GM12878 (cell line): ENCODE results near the gene BPI. TPM values are rescaled to one million over a fixed set of nuclear protein-coding genes. Genes with fewer than 3 reads are reported as not detected.
"Not testable (repeated sequence)": the region's sequence is repeated elsewhere in the genome, so short reads cannot be mapped to it uniquely, and the experiment has no call there.

Experiments used
- ATAC-seq: fragments of 200-7000 bp; cut with Tn5 transposase; 3 replicates; pipeline ENCODE4 v1.9.1; 2020; ENCODE audit warnings: mild to moderate bottlenecking, moderate library complexity
- BruUV-seq: library from RNA; stranded (reverse); fragments of 400-500 nt; replicated peaks from 2 replicates; lab custom pipeline; 2021; lab: Mats Ljungman, UMichigan
- CTCF ChIA-PET: fragments of 300-600 bp; sonication (Branson Sonifier 250); formaldehyde crosslinking; extraction: SDS; loops from one replicate; lab custom pipeline; 2021; ENCODE audit warnings: inconsistent platforms; lab: Yijun Ruan, JAX
- POLR2A ChIA-PET: fragments of 350-600 bp; formaldehyde crosslinking; extraction: SDS; loops from one replicate; lab custom pipeline; 2021; ENCODE audit warnings: inconsistent platforms; lab: Charles Lee
- RAD21 ChIA-PET: fragments of 300-600 bp; sonication (Branson Sonifier 250); formaldehyde crosslinking; loops from one replicate; lab custom pipeline; 2023; ENCODE audit warnings: antibody characterized with exemption; ENCODE audit not compliant: unreplicated experiment; lab: Charles Lee
- SMC1A ChIA-PET: fragments of 300-600 bp; sonication (Branson Sonifier 250); formaldehyde crosslinking; loops from one replicate; lab custom pipeline; 2023; ENCODE audit not compliant: unreplicated experiment, uncharacterized antibody; lab: Charles Lee
- DNase-seq: peaks from one replicate; pipeline ENCODE4 v3.0.0-alpha.2; 2011; ENCODE audit warnings: low read depth, low spot score
- FAIRE-seq: peaks from 3 replicates; lab custom pipeline; 2011; peaks lifted over from hg19 to GRCh38; lab: Jason Lieb, UNC
- H2AFZ ChIP-seq: 2 replicates; pipeline ENCODE4 v1.6.0; 2011; ENCODE audit warnings: low read depth, low read length, control low read depth; ENCODE audit not compliant: control insufficient read depth
- H3K27ac ChIP-seq: 2 replicates; pipeline ENCODE4 v1.5.1; 2011; ENCODE audit warnings: control low read depth; ENCODE audit not compliant: control insufficient read depth, insufficient read depth
- H3K27me3 ChIP-seq, 2 experiments: replicated peaks in 1 of 2; 2 replicates each; pipeline versions ENCODE4 v1.6.0 to v1.6.1; 2011; ENCODE audit warnings: low read length in 1 of 2; ENCODE audit not compliant: control insufficient read depth in 2 of 2, insufficient read depth in 2 of 2
- H3K36me3 ChIP-seq, 2 experiments: 2 replicates each; pipeline ENCODE4 v1.5.1; 2011; ENCODE audit warnings: low read length in 1 of 2; ENCODE audit not compliant: control insufficient read depth in 2 of 2, insufficient read depth in 2 of 2
- H3K4me1 ChIP-seq: 2 replicates; pipeline ENCODE4 v1.6.1; 2011; ENCODE audit warnings: mild to moderate bottlenecking, low read length, moderate library complexity, mixed read lengths; ENCODE audit not compliant: control insufficient read depth, insufficient read depth
- H3K4me2 ChIP-seq: 2 replicates; pipeline ENCODE4 v1.6.0; 2011; ENCODE audit warnings: control low read depth; ENCODE audit not compliant: control insufficient read depth, insufficient read depth
- H3K4me3 ChIP-seq: fragments of 200-600 bp; sonication (generic); 2 replicates; pipeline ENCODE4 v1.5.1; 2016
- H3K79me2 ChIP-seq: 2 replicates; pipeline ENCODE4 v1.6.0; 2011; ENCODE audit warnings: low read length; ENCODE audit not compliant: control insufficient read depth, insufficient read depth
- H3K9ac ChIP-seq: 2 replicates; pipeline ENCODE4 v1.8.0; 2011; ENCODE audit warnings: low read length, control low read depth, mixed read lengths; ENCODE audit not compliant: control insufficient read depth, insufficient read depth
- H3K9me3 ChIP-seq: replicated peaks from 3 replicates; pipeline ENCODE4 v1.5.1; 2011; ENCODE audit warnings: mild to moderate bottlenecking, low read length; ENCODE audit not compliant: control insufficient read depth, insufficient read depth
- H4K20me1 ChIP-seq: 2 replicates; pipeline ENCODE4 v1.6.0; 2011; ENCODE audit not compliant: control insufficient read depth, insufficient read depth
- MTA2 ChIP-seq: fragments of 450-650 bp; IDR thresholded peaks from 2 replicates; pipeline ENCODE4 v1.6.1; 2016; ENCODE audit warnings: low read depth, mild to moderate bottlenecking, moderate library complexity
- POLR2AphosphoS2 ChIP-seq: IDR thresholded peaks from 2 replicates; pipeline ENCODE4 v1.6.1; 2011; ENCODE audit warnings: low read depth, mild to moderate bottlenecking, low read length, improper control_type of control experiment, moderate library complexity
- SIX5 ChIP-seq: IDR thresholded peaks from 2 replicates; pipeline ENCODE4 v1.6.1; 2011; ENCODE audit warnings: mild to moderate bottlenecking, low read depth, low read length, moderate library complexity; ENCODE audit not compliant: severe bottlenecking
- WGBS: methylation state at CpG from one replicate; pipeline ENCODE4 v1.1.6; 2016; ENCODE audit warnings: low lambda C conversion rate; ENCODE audit not compliant: insufficient replicate concordance, insufficient coverage; ENCODE audit errors: missing lambda C conversion rate; 5-methylcytosine and 5-hydroxymethylcytosine counted together
- in situ Hi-C: fragments of 300-500 bp; cut with MboI; formaldehyde crosslinking; loops from 9 replicates; pipeline ENCODE4 v1.14.3; 2018; ENCODE audit warnings: mixed read lengths
- intact Hi-C: fragments of 100-400 bp; cut with micrococcal nuclease; formaldehyde crosslinking; loops from one replicate; pipeline ENCODE4 v1.14.2; 2022; ENCODE audit not compliant: unreplicated experiment
- polyA plus RNA-seq, 11 experiments: library from polyadenylated mRNA; depleted of rRNA in 4 of 11; unstranded in 6 of 11; stranded (reverse) in 5 of 11; fragments of >200 nt; fragmentation: Nextera tagmentation in 4 of 11; fragmentation: Illumina TruSeq in 1 of 11; extraction: Ambion mirVana in 4 of 11; extraction: Trizol in 1 of 11; gene quantifications; 1 replicate in 1 of 11; 2 replicates in 10 of 11; pipeline versions ENCODE4 v1.2.1 to v1.2.3, GENCODE V29; 2011 to 2016; ENCODE audit warnings: inconsistent platforms in 2 of 11, missing spikeins in 2 of 11, low read depth in 1 of 11
- total RNA-seq, 4 experiments: library from RNA; depleted of rRNA in 3 of 4; stranded (reverse); fragments of >200 nt in 3 of 4; fragmentation: Illumina TruSeq in 1 of 4; extraction: Trizol in 1 of 4; gene quantifications; 2 replicates each; pipeline versions ENCODE4 v1.2.1 to v1.2.3, GENCODE V29; 2013 to 2021
- TF ChIP-seq, protein P1 (sequence below): fragments of 450-650 bp; IDR thresholded peaks from 2 replicates; pipeline ENCODE4 v1.6.1; 2018; ENCODE audit warnings: borderline replicate concordance, mild to moderate bottlenecking; ENCODE audit not compliant: partially characterized antibody

The BPI gene
- total and polyA plus RNA-seq, 10 of the 15 experiments (the other 5 are each of a cell fraction or from before 2014, with no cell fraction given) = not detected

- no TSS peak for BruUV-seq
- H3K79me2 ChIP-seq = no peaks in the 10 kb centered on the region
- in situ Hi-C loops = no loop called here
- H2AFZ ChIP-seq = no peak overlapping the region
- ATAC-seq (no peak), DNase-seq (no peak), FAIRE-seq (no peak)
- H3K4me2 ChIP-seq = no peak overlapping the region
- no peak overlapping the region for H3K4me3 ChIP-seq
- H3K36me3 ChIP-seq = no peaks in the 10 kb centered on the region
- TF ChIP-seq, protein P1, sequence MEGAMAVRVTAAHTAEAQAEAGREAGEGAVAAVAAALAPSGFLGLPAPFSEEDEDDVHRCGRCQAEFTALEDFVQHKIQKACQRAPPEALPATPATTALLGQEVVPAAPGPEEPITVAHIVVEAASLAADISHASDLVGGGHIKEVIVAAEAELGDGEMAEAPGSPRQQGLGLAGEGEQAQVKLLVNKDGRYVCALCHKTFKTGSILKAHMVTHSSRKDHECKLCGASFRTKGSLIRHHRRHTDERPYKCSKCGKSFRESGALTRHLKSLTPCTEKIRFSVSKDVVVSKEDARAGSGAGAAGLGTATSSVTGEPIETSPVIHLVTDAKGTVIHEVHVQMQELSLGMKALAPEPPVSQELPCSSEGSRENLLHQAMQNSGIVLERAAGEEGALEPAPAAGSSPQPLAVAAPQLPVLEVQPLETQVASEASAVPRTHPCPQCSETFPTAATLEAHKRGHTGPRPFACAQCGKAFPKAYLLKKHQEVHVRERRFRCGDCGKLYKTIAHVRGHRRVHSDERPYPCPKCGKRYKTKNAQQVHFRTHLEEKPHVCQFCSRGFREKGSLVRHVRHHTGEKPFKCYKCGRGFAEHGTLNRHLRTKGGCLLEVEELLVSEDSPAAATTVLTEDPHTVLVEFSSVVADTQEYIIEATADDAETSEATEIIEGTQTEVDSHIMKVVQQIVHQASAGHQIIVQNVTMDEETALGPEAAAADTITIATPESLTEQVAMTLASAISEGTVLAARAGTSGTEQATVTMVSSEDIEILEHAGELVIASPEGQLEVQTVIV = no peak
- TF ChIP-seq SIX5 (no peak), POLR2AphosphoS2 (no peak), MTA2 (no peak)
- intact Hi-C loops = no loop called here
- H3K9ac ChIP-seq = no peak overlapping the region
- ChIA-PET RAD21 (no interaction called here), CTCF (no interaction called here), SMC1A (interaction anchor here (0.9 kb wide), 1 partner anchor 244 kb away, joined by 3 read pairs; no protein-coding TSS in a partner anchor), POLR2A (no interaction called here)
- WGBS = 53% methylated on average over 2 of the region's 2 CpGs
- H3K27me3 ChIP-seq = no peaks in the 10 kb centered on the region
- no peaks in the 10 kb centered on the region for H3K4me1 ChIP-seq
- no peaks in the 10 kb centered on the region; the same call in 2 of the 3 replicates for H3K9me3 ChIP-seq
- no peak overlapping the region for H3K27ac ChIP-seq
- H4K20me1 ChIP-seq = no peaks in the 10 kb centered on the region
Measured at GRCh38 chr20:38283236-38283635, 20.7 kb upstream of the BPI start.

GRCh38 chr20:38284066-38284650, 19.8 kb upstream of the BPI start:
- H4K20me1 ChIP-seq, H3K4me3 ChIP-seq, DNase-seq, H3K9me3 ChIP-seq, H3K4me1 ChIP-seq, ATAC-seq, H3K36me3 ChIP-seq, CTCF ChIA-PET, H2AFZ ChIP-seq, POLR2A ChIA-PET, BruUV-seq, SMC1A ChIA-PET, RAD21 ChIA-PET, H3K9ac ChIP-seq, H3K27me3 ChIP-seq, intact Hi-C loops, H3K79me2 ChIP-seq, H3K4me2 ChIP-seq, in situ Hi-C loops, H3K27ac ChIP-seq, FAIRE-seq: not testable (repeated sequence)
- WGBS = 49% methylated on average over 7 of the region's 7 CpGs
